Kidney glomerular epithelial cell (primary cell): Measurements from ENCODE around the gene GOT1.

Experiments
- DNase-seq: peaks from one replicate; lab custom pipeline; 2025; lab: John Stamatoyannopoulos, UW

The GOT1 gene

DNA sequence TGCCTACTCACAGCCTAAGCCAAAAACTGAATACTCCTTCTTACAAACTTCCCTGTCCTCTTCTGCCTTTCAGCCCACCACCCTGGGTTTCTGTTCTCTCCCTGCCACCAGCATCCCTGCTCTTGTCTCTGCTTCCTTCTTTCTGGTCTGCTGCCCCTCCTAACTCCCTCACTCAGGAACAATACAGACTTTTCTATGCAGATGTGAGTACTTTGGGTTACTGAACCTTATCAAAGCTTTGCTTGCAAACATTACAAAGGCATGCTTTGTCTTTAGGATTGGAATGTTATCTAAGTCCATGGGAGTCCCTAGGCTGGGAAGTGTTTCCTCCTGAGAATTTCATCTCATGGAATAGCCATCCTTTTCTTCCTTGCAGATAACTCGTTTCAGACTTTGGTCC is 72.3 kb downstream of the GOT1 start:
- DNase-seq = peak; percentile 79

DNA sequence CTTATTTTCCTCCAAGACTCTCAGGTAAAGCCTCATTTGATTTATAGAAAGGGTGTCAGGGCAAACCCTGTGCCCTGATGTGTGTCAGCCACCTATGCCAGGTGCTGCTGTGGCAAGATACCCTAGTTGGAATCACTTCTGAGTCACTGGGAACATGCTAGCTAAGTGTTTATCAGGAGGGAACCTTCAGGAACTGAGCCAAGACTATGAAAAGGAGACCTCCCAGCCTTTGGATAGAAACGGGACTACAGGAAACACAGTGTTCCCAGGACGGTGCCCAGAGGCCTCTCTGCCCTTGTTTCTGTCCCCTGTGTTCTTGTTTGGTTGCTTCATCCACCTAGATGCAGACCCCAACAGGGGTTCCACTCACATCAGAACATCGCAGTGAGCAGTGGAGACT is 72.7 kb downstream of the GOT1 start:
- peak; percentile 10 for DNase-seq

DNA sequence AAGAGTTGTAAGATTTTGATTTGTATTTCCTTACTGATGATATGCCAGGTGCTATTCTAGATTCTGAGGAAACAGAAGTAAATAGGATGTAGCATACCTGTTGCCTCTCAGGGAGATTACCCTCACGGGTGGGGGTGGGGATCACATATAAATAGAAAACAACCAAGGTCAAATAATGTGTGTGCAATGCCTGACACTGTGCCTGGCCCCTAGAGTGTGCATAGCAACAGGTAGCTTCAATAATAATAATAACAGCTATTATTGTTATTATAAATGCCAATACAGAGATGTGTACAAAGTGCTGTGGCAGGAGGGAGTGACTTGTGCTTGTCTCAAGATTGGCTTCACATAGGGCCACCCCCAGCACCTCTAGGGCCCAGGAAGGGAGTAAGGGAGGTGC is 77.2 kb downstream of the GOT1 start:
- no peak for DNase-seq

DNA sequence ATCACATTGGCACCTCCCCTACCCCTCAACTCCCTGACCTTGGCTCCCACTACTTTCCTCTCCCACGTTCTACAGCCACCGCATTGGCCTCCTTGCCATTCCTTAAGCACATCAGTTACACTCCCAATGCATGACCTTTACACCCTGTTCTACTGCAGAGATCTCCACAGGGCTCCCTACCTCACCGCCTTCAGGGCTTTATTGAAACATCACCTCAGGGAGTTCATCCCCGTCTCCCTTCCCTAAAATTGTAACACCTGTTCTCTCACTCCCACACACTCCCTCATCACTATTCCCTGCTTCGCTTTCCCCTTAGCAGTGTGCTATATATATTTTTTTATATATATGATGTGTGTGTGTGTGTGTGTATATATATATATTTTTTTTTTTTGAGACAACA is 82.8 kb downstream of the GOT1 start:
- DNase-seq = no peak
